CD14-positive monocyte (primary cell): ENCODE data around the gene HES6. TPM values are rescaled to one million over a fixed set of nuclear protein-coding genes. Genes with fewer than 3 reads are reported as not detected.

ENCODE experiments used
- DNase-seq, 3 donors: peaks; one replicate each; pipeline ENCODE4 v3.0.0-alpha.2; 2011 to 2022
- H2AFZ ChIP-seq: 2 replicates; pipeline ENCODE4 v1.6.0; 2012; ENCODE audit warnings: mild to moderate bottlenecking, low read depth, low read length, inconsistent platforms; ENCODE audit not compliant: insufficient read depth, poor library complexity, severe bottlenecking
- H3K27ac ChIP-seq, 2 donors: 1 replicate in 1 of 2; 2 replicates in 1 of 2; pipeline ENCODE4 v1.5.1; 2012 to 2013; ENCODE audit warnings: low read length in 2 of 2, control low read depth in 1 of 2, inconsistent platforms in 1 of 2, low read depth in 1 of 2, mild to moderate bottlenecking in 1 of 2
- H3K27me3 ChIP-seq, 2 donors: one replicate each; pipeline versions ENCODE4 v1.6.0 to v1.6.1; 2011 to 2013; ENCODE audit warnings: low read length in 2 of 2; ENCODE audit not compliant: control insufficient read depth in 2 of 2, insufficient read depth in 2 of 2
- H3K36me3 ChIP-seq, 2 donors: replicated peaks in 1 of 2; 1 replicate in 1 of 2; 2 replicates in 1 of 2; pipeline versions ENCODE4 v1.5.1 to v1.6.1; 2012 to 2013; ENCODE audit warnings: low read length in 2 of 2, control low read depth in 1 of 2, inconsistent platforms in 1 of 2, mild to moderate bottlenecking in 1 of 2; ENCODE audit not compliant: insufficient read depth in 2 of 2, control insufficient read depth in 1 of 2
- H3K4me1 ChIP-seq, 2 donors: 1 replicate in 1 of 2; 2 replicates in 1 of 2; pipeline versions ENCODE4 v1.5.1 to v1.6.1; 2012 to 2013; ENCODE audit warnings: low read length in 2 of 2, control low read depth in 1 of 2, inconsistent platforms in 1 of 2, mild to moderate bottlenecking in 1 of 2, moderate library complexity in 1 of 2; ENCODE audit not compliant: insufficient read depth in 2 of 2, control insufficient read depth in 1 of 2
- H3K4me2 ChIP-seq: replicated peaks from 2 replicates; pipeline ENCODE3; 2012; ENCODE audit warnings: low read length, moderate library complexity, mild to moderate bottlenecking; ENCODE audit not compliant: poor library complexity, severe bottlenecking; ENCODE audit errors: extremely low read depth
- H3K4me3 ChIP-seq, 3 experiments: fragments of 200-600 bp in 1 of 3; sonication (generic) in 1 of 3; replicated peaks in 1 of 3; 1 replicate in 2 of 3; 2 replicates in 1 of 3; pipeline ENCODE4 v1.5.1; 2011 to 2013; ENCODE audit warnings: low read length in 3 of 3, mild to moderate bottlenecking in 3 of 3, control low read depth in 2 of 3, low read depth in 2 of 3, inconsistent platforms in 1 of 3, moderate library complexity in 1 of 3
- H3K79me2 ChIP-seq: 2 replicates; pipeline ENCODE4 v1.6.0; 2012; ENCODE audit warnings: mild to moderate bottlenecking, control low read depth, inconsistent platforms, low read length, moderate library complexity; ENCODE audit not compliant: insufficient read depth
- H3K9ac ChIP-seq: 2 replicates; pipeline ENCODE4 v1.6.0; 2017; ENCODE audit warnings: low read length, mild to moderate bottlenecking; ENCODE audit not compliant: insufficient read depth, poor library complexity, severe bottlenecking
- H3K9me3 ChIP-seq, 2 donors: replicated peaks in 1 of 2; 1 replicate in 1 of 2; 2 replicates in 1 of 2; pipeline versions ENCODE4 v1.5.1 to v1.6.1; 2012 to 2013; ENCODE audit warnings: low read length in 2 of 2, control low read depth in 1 of 2; ENCODE audit not compliant: control insufficient read depth in 1 of 2, insufficient read depth in 1 of 2
- H4K20me1 ChIP-seq: 2 replicates; pipeline ENCODE4 v1.6.0; 2012; ENCODE audit warnings: mild to moderate bottlenecking, low read length, control low read depth, moderate library complexity; ENCODE audit not compliant: insufficient read depth
- H3K27ac Mint-ChIP-seq, 7 donors: one replicate each; pipeline ENCODE4 v1.8.0; 2020; ENCODE audit warnings: mild to moderate bottlenecking in 7 of 7, mixed read lengths in 7 of 7, moderate library complexity in 6 of 7, inconsistent platforms in 2 of 7
- H3K27me3 Mint-ChIP-seq, 3 donors: one replicate each; pipeline ENCODE4 v1.8.0; 2021 to 2022; ENCODE audit warnings: low read depth in 3 of 3, mild to moderate bottlenecking in 3 of 3, mixed read lengths in 3 of 3, moderate library complexity in 3 of 3, inconsistent platforms in 1 of 3
- H3K36me3 Mint-ChIP-seq, 2 donors: one replicate each; pipeline ENCODE4 v1.8.0; 2020; ENCODE audit warnings: mixed read lengths in 2 of 2, inconsistent platforms in 1 of 2, mild to moderate bottlenecking in 1 of 2
- H3K4me1 Mint-ChIP-seq: one replicate; pipeline ENCODE4 v1.8.0; 2020; ENCODE audit warnings: mild to moderate bottlenecking, mixed read lengths
- H3K4me3 Mint-ChIP-seq, 2 donors: one replicate each; pipeline ENCODE4 v1.8.0; 2020; ENCODE audit warnings: mild to moderate bottlenecking in 2 of 2, mixed read lengths in 2 of 2, moderate library complexity in 1 of 2
- H3K9me3 Mint-ChIP-seq, 7 donors: one replicate each; pipeline ENCODE4 v1.8.0; 2020 to 2022; ENCODE audit warnings: mixed read lengths in 7 of 7, mild to moderate bottlenecking in 6 of 7, moderate library complexity in 6 of 7, inconsistent platforms in 2 of 7
- CTCF ChIP-seq: fragments of 200-600 bp; IDR thresholded peaks from one replicate; pipeline ENCODE4 v1.8.0; 2022; ENCODE audit warnings: antibody characterized with exemption, mild to moderate bottlenecking
- WGBS: methylation state at CpG from one replicate; pipeline ENCODE4 v1.1.5; 2013; ENCODE audit warnings: missing lambda C conversion rate; ENCODE audit not compliant: insufficient coverage; 5-methylcytosine and 5-hydroxymethylcytosine counted together
- intact Hi-C, 2 donors: fragments of 100-400 bp; cut with micrococcal nuclease; formaldehyde crosslinking; loops; one replicate each; pipeline versions ENCODE4 v1.15.0 to v1.15.1; 2023
- polyA plus RNA-seq, 3 donors: library from polyadenylated mRNA; depleted of rRNA in 1 of 3; unstranded in 2 of 3; stranded (reverse) in 1 of 3; fragments of 300-500 nt in 2 of 3; fragments of >200 nt in 1 of 3; fragmentation: Illumina TruSeq in 2 of 3; gene quantifications; 1 replicate in 2 of 3; 2 replicates in 1 of 3; pipeline ENCODE4 v1.2.3, GENCODE V29; 2012 to 2021

Gene HES6
- polyA plus RNA-seq, 3 donors: 2.1 to 4.0 (median 2.8) TPM

- no peak overlapping the region for H3K4me2 ChIP-seq
- no peak overlapping the region for H3K4me3 ChIP-seq
- H3K27ac Mint-ChIP-seq: peak overlapping the region in 5 of 7 donors; percentile 8 to 76 (median 46)
- no peaks in the 10 kb centered on the region for H3K27me3 Mint-ChIP-seq
- no peaks in the 10 kb centered on the region for H4K20me1 ChIP-seq
- H3K27me3 ChIP-seq: no peaks in the 10 kb centered on the region
- H3K27ac ChIP-seq: peak overlapping the region in 1 of 2 donors; percentile 30
- intact Hi-C loops: no loop called here
- TF ChIP-seq CTCF: no peak
- peaks cover 65 to 78% of the 10 kb centered on the region in 2 donors for H3K36me3 Mint-ChIP-seq
- H3K36me3 ChIP-seq: peaks cover 62 to 79% of the 10 kb centered on the region in 2 donors
- H3K4me3 Mint-ChIP-seq: no peak overlapping the region
- 100% methylated on average over 1 of the region's 4 CpGs for WGBS
- H3K9me3 ChIP-seq: no peaks in the 10 kb centered on the region
- peaks cover 14 to 16% of the 10 kb centered on the region in 2 donors for H3K4me1 ChIP-seq
- peaks cover 0 to 3% (median 0%) of the 10 kb centered on the region in 7 donors for H3K9me3 Mint-ChIP-seq
- no peaks in the 10 kb centered on the region for H3K79me2 ChIP-seq
- DNase-seq: no peak
- H2AFZ ChIP-seq: no peak overlapping the region
- H3K9ac ChIP-seq: no peak overlapping the region
- H3K4me1 Mint-ChIP-seq: peaks cover 16% of the 10 kb centered on the region
Observed at GRCh38 chr2:238264072-238264460, 24.2 kb upstream of the HES6 start.

- TF ChIP-seq CTCF: peak; percentile 84
- 45% methylated on average over 7 of the region's 13 CpGs for WGBS
- Histone ChIP-seq H3K27ac (peak overlapping the region in 1 of 2 donors; percentile 30), H3K79me2 (no peaks in the 10 kb centered on the region), H3K9me3 (no peaks in the 10 kb centered on the region), H4K20me1 (no peaks in the 10 kb centered on the region), H2AFZ (no peak overlapping the region), H3K9ac (no peak overlapping the region), H3K36me3 (peaks cover 57 to 79% of the 10 kb centered on the region in 2 donors), H3K4me2 (no peak overlapping the region), H3K4me1 (peaks cover 14 to 16% of the 10 kb centered on the region in 2 donors), H3K4me3 (no peak overlapping the region), H3K27me3 (no peaks in the 10 kb centered on the region)
- peak; percentile 70 to 76 (median 74) for DNase-seq
- intact Hi-C loops: no loop called here
- H3K9me3 Mint-ChIP-seq: peaks cover 0 to 3% (median 0%) of the 10 kb centered on the region in 7 donors
- peak overlapping the region; percentile 12 to 86 (median 57) for H3K27ac Mint-ChIP-seq
- H3K27me3 Mint-ChIP-seq: no peaks in the 10 kb centered on the region
- H3K4me1 Mint-ChIP-seq: peaks cover 16% of the 10 kb centered on the region
- no peak overlapping the region for H3K4me3 Mint-ChIP-seq
- H3K36me3 Mint-ChIP-seq: peaks cover 66 to 80% of the 10 kb centered on the region in 2 donors
Observed at GRCh38 chr2:238263204-238264071, 23.6 kb upstream of the HES6 start.
